Inferior parietal cortex (tissue), 1 donor: ENCODE data around the gene TMEM190.

ENCODE experiments used
- DNase-seq: peaks from one replicate; pipeline ENCODE4 v3.0.0-alpha.2; 2016; ENCODE audit errors: extremely low spot score

TMEM190 gene

GRCh38 chr19:55352040-55352439 is 24.6 kb upstream of the TMEM190 start:
- no peak for DNase-seq

- no peak for DNase-seq
Observed at GRCh38 chr19:55352549-55353145, 24.0 kb upstream of the TMEM190 start.

GRCh38 chr19:55353356-55353802 is 23.2 kb upstream of the TMEM190 start:
- DNase-seq: no peak

GRCh38 chr19:55353803-55354697 is 22.6 kb upstream of the TMEM190 start:
- DNase-seq: no peak

- DNase-seq: no peak
Observed at GRCh38 chr19:55354698-55355212, 21.9 kb upstream of the TMEM190 start, which contains the start of gene COX6B2. TSS of gene COX6B2 (minus strand) at chr19:55354719. CDS start at chr19:55354521, 198 bp downstream.

GRCh38 chr19:55355213-55355821 is 21.3 kb upstream of the TMEM190 start:
- DNase-seq: no peak

- no peak for DNase-seq
Observed at GRCh38 chr19:55358493-55358892, 18.1 kb upstream of the TMEM190 start.

- no peak for DNase-seq
Observed at GRCh38 chr19:55358943-55359908, 17.4 kb upstream of the TMEM190 start.

- DNase-seq: no peak
Observed at GRCh38 chr19:55360902-55361301, 15.7 kb upstream of the TMEM190 start.

GRCh38 chr19:55362174-55362989 is 14.2 kb upstream of the TMEM190 start:
- DNase-seq: no peak

- no peak for DNase-seq
Observed at GRCh38 chr19:55362990-55363716, 13.5 kb upstream of the TMEM190 start, which contains the start of gene GARIN5B. TSS of gene GARIN5B (minus strand) at chr19:55363260. CDS start at chr19:55363066, 194 bp downstream.

GRCh38 chr19:55365245-55365644 is 11.4 kb upstream of the TMEM190 start:
- no peak for DNase-seq

- DNase-seq: no peak
Observed at GRCh38 chr19:55365964-55366363, 10.7 kb upstream of the TMEM190 start.

- no peak for DNase-seq
Observed at GRCh38 chr19:55366790-55367189, 9.8 kb upstream of the TMEM190 start.

GRCh38 chr19:55368106-55368505 is 8.5 kb upstream of the TMEM190 start:
- no peak for DNase-seq

- no peak for DNase-seq
Observed at GRCh38 chr19:55368701-55369563, 7.7 kb upstream of the TMEM190 start.

GRCh38 chr19:55369653-55370304 is 6.8 kb upstream of the TMEM190 start:
- DNase-seq: no peak
